PC-3 (cell line): ENCODE data around the gene ZNF148. TPM values are rescaled to one million over a fixed set of nuclear protein-coding genes. Genes with fewer than 3 reads are reported as not detected.

Experiments
- ATAC-seq: fragments of 200-7000 bp; cut with Tn5 transposase; 2 replicates; pipeline ENCODE4 v1.9.1; 2020; ENCODE audit warnings: mild to moderate bottlenecking, moderate library complexity
- BruUV-seq: library from RNA; stranded (reverse); fragments of 400-500 nt; replicated peaks from 2 replicates; lab custom pipeline; 2021; lab: Mats Ljungman, UMichigan
- CTCF ChIA-PET: fragments of 300-600 bp; sonication (Branson Sonifier 250); formaldehyde crosslinking; loops from one replicate; lab custom pipeline; 2022; ENCODE audit warnings: antibody characterized with exemption; lab: Charles Lee
- POLR2A ChIA-PET: fragments of 300-600 bp; sonication (Branson Sonifier 250); formaldehyde crosslinking; loops from one replicate; lab custom pipeline; 2022; ENCODE audit warnings: antibody characterized with exemption; ENCODE audit not compliant: unreplicated experiment; lab: Charles Lee
- DNase-seq: peaks from one replicate; pipeline ENCODE4 v3.0.0-alpha.2; 2015
- H2AFZ ChIP-seq: fragments of 300-600 bp; sonication (generic); 2 replicates; pipeline ENCODE4 v1.6.0; 2016; ENCODE audit warnings: antibody characterized with exemption, low read length
- H3F3A ChIP-seq: fragments of 300-600 bp; sonication (generic); one replicate; pipeline ENCODE4 v1.6.0; 2017; ENCODE audit warnings: antibody characterized with exemption, low read length, control low read depth, mild to moderate bottlenecking; ENCODE audit not compliant: unreplicated experiment
- H3K27ac ChIP-seq: fragments of 300-600 bp; sonication (generic); 2 replicates; pipeline ENCODE4 v1.5.1; 2016; ENCODE audit warnings: mild to moderate bottlenecking, low read length
- H3K27me3 ChIP-seq: fragments of 300-600 bp; sonication (generic); 2 replicates; pipeline ENCODE4 v1.6.1; 2016; ENCODE audit warnings: low read length, mixed read lengths
- H3K36me3 ChIP-seq: fragments of 300-600 bp; sonication (generic); 2 replicates; pipeline ENCODE4 v1.6.1; 2016; ENCODE audit warnings: low read depth, mixed run types, low read length, mixed read lengths
- H3K4me1 ChIP-seq: fragments of 300-600 bp; sonication (generic); 2 replicates; pipeline ENCODE4 v1.5.1; 2016; ENCODE audit warnings: low read length; ENCODE audit not compliant: insufficient read depth
- H3K4me2 ChIP-seq: fragments of 300-600 bp; sonication (generic); 2 replicates; pipeline ENCODE4 v1.6.0; 2016; ENCODE audit warnings: low read length
- H3K4me3 ChIP-seq: fragments of 300-600 bp; sonication (generic); 2 replicates; pipeline ENCODE4 v1.5.1; 2016; ENCODE audit warnings: mild to moderate bottlenecking, low read length, mixed read lengths
- H3K79me2 ChIP-seq: fragments of 300-600 bp; sonication (generic); 2 replicates; pipeline ENCODE4 v1.6.1; 2017; ENCODE audit warnings: low read length, mixed read lengths
- H3K9ac ChIP-seq: fragments of 300-600 bp; sonication (generic); 2 replicates; pipeline ENCODE4 v1.6.0; 2016; ENCODE audit warnings: mild to moderate bottlenecking, low read length
- H3K9me2 ChIP-seq: fragments of 300-600 bp; sonication (generic); replicated peaks from 2 replicates; pipeline ENCODE4 v1.6.1; 2016; ENCODE audit warnings: mixed run types, low read length, mixed read lengths
- H3K9me3 ChIP-seq: fragments of 300-600 bp; sonication (generic); 2 replicates; pipeline ENCODE4 v1.6.1; 2016; ENCODE audit warnings: low read length, mixed read lengths
- H4K20me1 ChIP-seq: fragments of 300-600 bp; sonication (generic); 2 replicates; pipeline ENCODE4 v1.6.1; 2016; ENCODE audit warnings: low read length, mixed read lengths
- CTCF ChIP-seq: fragments of 300-600 bp; sonication (generic); conservative IDR thresholded peaks from 2 replicates; pipeline ENCODE4 v1.5.1; 2017; ENCODE audit warnings: antibody characterized with exemption, low read depth, mild to moderate bottlenecking, low read length
- EZH2 ChIP-seq: fragments of 300-600 bp; sonication (generic); IDR thresholded peaks from one replicate; pipeline ENCODE4 v1.6.1; 2017; ENCODE audit warnings: antibody characterized with exemption, mild to moderate bottlenecking, low read length; ENCODE audit not compliant: unreplicated experiment
- EZH2phosphoT487 ChIP-seq: fragments of 300-600 bp; sonication (generic); IDR thresholded peaks from 2 replicates; pipeline ENCODE4 v1.6.1; 2018; ENCODE audit warnings: mild to moderate bottlenecking, antibody characterized with exemption, low read length, borderline replicate concordance
- intact Hi-C: fragments of 100-400 bp; cut with micrococcal nuclease; formaldehyde crosslinking; loops from 2 replicates; pipeline ENCODE4 v1.9.0; 2023
- total RNA-seq: library from RNA; depleted of rRNA; stranded (reverse); fragments of >200 nt; gene quantifications from 2 replicates; pipeline ENCODE4 v1.2.3, GENCODE V29; 2014

ZNF148 gene
- total RNA-seq, 1 experiment from 2014 or later: 18.1 TPM

DNA sequence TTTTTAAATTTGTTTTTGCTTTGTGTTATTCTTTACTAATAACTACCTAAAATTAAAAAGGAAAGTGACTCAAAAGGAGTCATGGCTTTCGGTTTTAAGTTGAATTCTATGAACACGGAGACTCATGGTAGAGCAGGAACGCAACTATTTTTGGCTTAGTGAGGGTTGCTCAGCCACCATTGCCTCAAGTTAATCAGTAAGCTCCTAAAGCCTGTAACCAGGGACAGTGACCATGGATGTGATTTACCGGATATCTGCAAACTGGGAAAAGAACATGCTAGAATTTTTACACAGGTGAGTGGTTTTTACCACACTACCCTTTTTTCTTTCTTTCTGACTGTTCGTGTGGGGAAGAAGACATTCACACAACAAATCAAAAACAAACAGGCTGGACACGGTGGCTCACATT, 174.4 kb downstream of the ZNF148 start:
- intact Hi-C loops: loop anchor here (5.0 kb wide), 2 partner anchors 93 to 273 kb away; no protein-coding TSS in a partner anchor
- Histone ChIP-seq H3K9me3 (no peaks in the 10 kb centered on the region), H3K9ac (no peak overlapping the region), H3K27me3 (no peaks in the 10 kb centered on the region), H3K4me1 (no peaks in the 10 kb centered on the region), H3K4me2 (no peak overlapping the region), H3K79me2 (no peaks in the 10 kb centered on the region), H3K4me3 (no peak overlapping the region), H3K36me3 (no peaks in the 10 kb centered on the region), H3F3A (no peaks in the 10 kb centered on the region), H2AFZ (no peak overlapping the region), H3K27ac (no peak overlapping the region), H4K20me1 (no peaks in the 10 kb centered on the region), H3K9me2 (no peaks in the 10 kb centered on the region)
- CTCF ChIA-PET: no interaction called here
- no TSS peak for BruUV-seq
- ATAC-seq (no peak), DNase-seq (no peak)
- TF ChIP-seq EZH2phosphoT487 (no peak), CTCF (no peak), EZH2 (no peak)
- POLR2A ChIA-PET: no interaction called here

DNA sequence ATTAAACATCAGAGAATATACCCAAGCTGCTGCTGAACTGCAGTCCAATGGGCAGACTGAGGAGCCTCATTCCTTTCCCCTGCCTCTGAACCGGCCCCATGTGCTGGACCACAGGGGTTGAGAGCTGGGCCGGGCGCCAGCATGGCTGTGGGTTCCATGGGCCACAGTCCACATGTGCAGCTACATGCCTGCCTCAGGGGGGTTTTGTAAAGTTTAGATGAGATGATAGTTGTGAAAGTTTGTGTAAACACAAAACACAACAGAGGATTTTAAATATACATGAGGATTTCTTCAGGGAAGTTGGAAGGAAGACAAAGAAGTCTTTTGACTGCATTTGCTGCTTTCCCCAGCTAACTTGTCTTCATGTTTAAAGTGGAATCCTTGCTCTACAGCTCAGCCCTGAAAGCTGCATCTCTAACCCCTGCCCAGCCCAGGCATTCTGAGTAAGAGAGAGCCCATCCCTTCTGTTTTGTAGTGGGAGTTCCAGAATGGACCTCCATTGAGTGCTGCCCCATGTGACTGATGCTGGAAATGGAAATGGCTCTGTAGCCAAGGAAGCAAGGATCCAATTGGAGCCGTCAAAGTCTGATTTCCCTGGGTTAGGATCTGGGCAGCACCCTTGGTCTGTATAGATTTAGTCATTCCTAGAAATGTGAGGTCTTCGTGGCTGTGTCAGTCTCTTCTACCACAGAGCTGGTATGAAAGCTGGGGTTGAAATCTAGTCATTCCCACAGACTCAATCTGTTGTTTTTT, 180.1 kb downstream of the ZNF148 start:
- no TSS peak for BruUV-seq
- Histone ChIP-seq H2AFZ (no peak overlapping the region), H4K20me1 (no peaks in the 10 kb centered on the region), H3K4me1 (no peaks in the 10 kb centered on the region), H3K4me2 (no peak overlapping the region), H3K79me2 (no peaks in the 10 kb centered on the region), H3K9ac (no peak overlapping the region), H3K4me3 (no peak overlapping the region), H3K27me3 (no peaks in the 10 kb centered on the region), H3K9me3 (no peaks in the 10 kb centered on the region), H3K9me2 (no peaks in the 10 kb centered on the region), H3K27ac (no peak overlapping the region), H3K36me3 (no peaks in the 10 kb centered on the region), H3F3A (no peaks in the 10 kb centered on the region)
- DNase-seq: no peak
- POLR2A ChIA-PET: no interaction called here
- no peak for TF ChIP-seq CTCF
- no peak for TF ChIP-seq EZH2phosphoT487
- TF ChIP-seq EZH2: no peak
- ATAC-seq: no peak
- CTCF ChIA-PET: no interaction called here
- intact Hi-C loops: no loop called here
